LNCAP (cell line): ENCODE measurements around the gene KRTAP20-1.

ENCODE experiments used
- CTCF ChIP-seq: fragments of 450-650 bp; IDR thresholded peaks from 2 replicates; pipeline ENCODE4 v1.5.1; 2017; ENCODE audit warnings: mild to moderate bottlenecking

KRTAP20-1 gene

GRCh38 chr21:30616125-30616524 is at the start of gene KRTAP20-1:
Gene KRTAP20-1, plus strand, starts transcription at chr21:30616425. Its CDS starts 30 bp downstream, at chr21:30616455.
- TF ChIP-seq CTCF: no peak

GRCh38 chr21:30567617-30568016 is 48.6 kb upstream of the KRTAP20-1 start:
- TF ChIP-seq CTCF: no peak

GRCh38 chr21:30577766-30578165 is 38.5 kb upstream of the KRTAP20-1 start:
- TF ChIP-seq CTCF: no peak

GRCh38 chr21:30579346-30579745 is 36.9 kb upstream of the KRTAP20-1 start:
- TF ChIP-seq CTCF: no peak

- no peak for TF ChIP-seq CTCF
Measured at GRCh38 chr21:30580132-30580531, 36.1 kb upstream of the KRTAP20-1 start.

GRCh38 chr21:30582870-30583269 is 33.4 kb upstream of the KRTAP20-1 start:
- no peak for TF ChIP-seq CTCF

GRCh38 chr21:30590297-30590696 is 25.9 kb upstream of the KRTAP20-1 start, which contains the start of gene KRTAP22-2:
Gene KRTAP22-2, minus strand, starts transcription at chr21:30590397.
- no peak for TF ChIP-seq CTCF

- no peak for TF ChIP-seq CTCF
Measured at GRCh38 chr21:30592140-30592539, 24.1 kb upstream of the KRTAP20-1 start, which contains the start of gene KRTAP6-3. Gene KRTAP6-3, plus strand, starts transcription at chr21:30592440. Its CDS starts 6 bp downstream, at chr21:30592446.
